H9 (cell line): ENCODE results near the gene KRTAP22-1. TPM values are rescaled to one million over a fixed set of nuclear protein-coding genes. Genes with fewer than 3 reads are reported as not detected.

ENCODE experiments used
- DNase-seq: peaks from one replicate; pipeline ENCODE4 v3.0.0-alpha.2; 2017
- H2AFZ ChIP-seq: one replicate; pipeline ENCODE4 v1.6.1; 2013; ENCODE audit warnings: mild to moderate bottlenecking, low read length, control low read depth, moderate library complexity
- H2AK5ac ChIP-seq: 2 replicates; pipeline ENCODE4 v1.6.1; 2013; ENCODE audit warnings: low read length, control low read depth, mixed read lengths; ENCODE audit not compliant: insufficient read length
- H2BK120ac ChIP-seq: one replicate; pipeline ENCODE4 v1.6.1; 2013; ENCODE audit warnings: low read depth, mild to moderate bottlenecking, low read length, control low read depth, inconsistent platforms; ENCODE audit not compliant: poor library complexity, severe bottlenecking
- H2BK12ac ChIP-seq: 2 replicates; pipeline ENCODE4 v1.6.1; 2013; ENCODE audit warnings: low read length, control low read depth, mixed read lengths, low read depth; ENCODE audit not compliant: insufficient read length
- H2BK15ac ChIP-seq: 2 replicates; pipeline ENCODE4 v1.6.1; 2013; ENCODE audit warnings: low read depth, low read length, control low read depth
- H2BK20ac ChIP-seq: one replicate; pipeline ENCODE4 v1.6.1; 2013; ENCODE audit warnings: low read depth, mild to moderate bottlenecking, low read length, control low read depth, inconsistent platforms; ENCODE audit not compliant: poor library complexity, severe bottlenecking
- H2BK5ac ChIP-seq: 2 replicates; pipeline ENCODE4 v1.6.1; 2013; ENCODE audit warnings: low read length, control low read depth, mixed read lengths; ENCODE audit not compliant: insufficient read length
- H3K14ac ChIP-seq: 2 replicates; pipeline ENCODE4 v1.6.1; 2013; ENCODE audit warnings: low read length, control low read depth; ENCODE audit not compliant: insufficient read depth
- H3K18ac ChIP-seq: 2 replicates; pipeline ENCODE4 v1.6.1; 2013; ENCODE audit warnings: low read depth, mild to moderate bottlenecking, mixed read lengths, low read length, control low read depth; ENCODE audit not compliant: insufficient read length
- H3K23ac ChIP-seq: 2 replicates; pipeline ENCODE4 v1.6.1; 2013; ENCODE audit warnings: low read length, control low read depth, mixed read lengths, low read depth; ENCODE audit not compliant: insufficient read length
- H3K23me2 ChIP-seq: 2 replicates; pipeline ENCODE4 v1.6.1; 2013; ENCODE audit warnings: low read depth, mild to moderate bottlenecking, mixed read lengths, low read length, control low read depth; ENCODE audit not compliant: insufficient read length, poor library complexity, severe bottlenecking
- H3K27ac ChIP-seq: 2 replicates; pipeline ENCODE4 v1.5.1; 2013; ENCODE audit warnings: low read length, control low read depth, mixed read lengths, low read depth; ENCODE audit not compliant: insufficient read length
- H3K27me3 ChIP-seq: 2 replicates; pipeline ENCODE4 v1.6.1; 2013; ENCODE audit warnings: low read length, control low read depth, inconsistent platforms; ENCODE audit not compliant: insufficient read depth
- H3K4ac ChIP-seq: 2 replicates; pipeline ENCODE4 v1.6.1; 2013; ENCODE audit warnings: low read depth, mild to moderate bottlenecking, control low read depth, inconsistent platforms, low read length, moderate library complexity
- H3K4me1 ChIP-seq: 2 replicates; pipeline ENCODE4 v1.6.1; 2013; ENCODE audit warnings: low read length, control low read depth, inconsistent platforms; ENCODE audit not compliant: insufficient read depth
- H3K4me2 ChIP-seq: 2 replicates; pipeline ENCODE4 v1.6.1; 2013; ENCODE audit warnings: low read length, control low read depth, mixed read lengths; ENCODE audit not compliant: insufficient read length, insufficient read depth
- H3K56ac ChIP-seq: 2 replicates; pipeline ENCODE4 v1.6.1; 2013; ENCODE audit warnings: low read depth, mild to moderate bottlenecking, mixed read lengths, low read length, control low read depth; ENCODE audit not compliant: insufficient read length
- H3K79me1 ChIP-seq: 2 replicates; pipeline ENCODE4 v1.6.1; 2013; ENCODE audit warnings: low read depth, mild to moderate bottlenecking, moderate library complexity, low read length, control low read depth, inconsistent platforms; ENCODE audit not compliant: insufficient read depth, poor library complexity, severe bottlenecking
- H3K79me2 ChIP-seq: 2 replicates; pipeline ENCODE4 v1.6.1; 2013; ENCODE audit warnings: low read length, control low read depth, inconsistent platforms; ENCODE audit not compliant: insufficient read depth
- H3K9ac ChIP-seq: 2 replicates; pipeline ENCODE4 v1.6.1; 2013; ENCODE audit warnings: low read length, control low read depth, mixed read lengths; ENCODE audit not compliant: insufficient read length; ENCODE audit errors: extremely low read depth
- H3K9me3 ChIP-seq: one replicate; pipeline ENCODE4 v1.6.1; 2013; ENCODE audit warnings: low read depth, low read length, inconsistent platforms; ENCODE audit not compliant: control insufficient read depth
- H3T11ph ChIP-seq: one replicate; pipeline ENCODE4 v1.6.1; 2013; ENCODE audit warnings: mild to moderate bottlenecking, low read length, control low read depth, inconsistent platforms
- H4K20me1 ChIP-seq: one replicate; pipeline ENCODE4 v1.6.1; 2013; ENCODE audit not compliant: control insufficient read depth, insufficient read length, insufficient read depth
- H4K5ac ChIP-seq: 2 replicates; pipeline ENCODE4 v1.6.1; 2013; ENCODE audit warnings: low read depth, mild to moderate bottlenecking, mixed read lengths, low read length, control low read depth; ENCODE audit not compliant: insufficient read length
- H4K8ac ChIP-seq: replicated peaks from 2 replicates; pipeline ENCODE4 v1.6.1; 2013; ENCODE audit warnings: low read length, control low read depth, mixed read lengths, low read depth; ENCODE audit not compliant: insufficient read length
- H4K91ac ChIP-seq: 2 replicates; pipeline ENCODE4 v1.6.1; 2013; ENCODE audit warnings: low read depth, mild to moderate bottlenecking, moderate library complexity, mixed read lengths, low read length, control low read depth; ENCODE audit not compliant: insufficient read length
- H3K27ac Mint-ChIP-seq, 3 experiments: 2 replicates in 2 of 3; 3 replicates in 1 of 3; pipeline ENCODE4 v1.8.0; 2020 to 2021; ENCODE audit warnings: mixed read lengths in 3 of 3, mild to moderate bottlenecking in 1 of 3, moderate library complexity in 1 of 3
- H3K27me3 Mint-ChIP-seq: 2 replicates; pipeline ENCODE4 v1.8.0; 2021; ENCODE audit warnings: low read depth, mild to moderate bottlenecking, moderate library complexity, mixed read lengths
- H3K36me3 Mint-ChIP-seq, 3 experiments: 2 replicates in 2 of 3; 3 replicates in 1 of 3; pipeline ENCODE4 v1.8.0; 2020 to 2021; ENCODE audit warnings: low read depth in 3 of 3, mixed read lengths in 3 of 3; ENCODE audit not compliant: insufficient read depth in 1 of 3
- H3K4me1 Mint-ChIP-seq, 2 experiments: 2 replicates each; pipeline ENCODE4 v1.8.0; 2020; ENCODE audit warnings: mixed read lengths in 2 of 2
- H3K4me3 Mint-ChIP-seq, 2 experiments: 2 replicates in 1 of 2; 3 replicates in 1 of 2; pipeline ENCODE4 v1.8.0; 2020 to 2021; ENCODE audit warnings: mild to moderate bottlenecking in 2 of 2, mixed read lengths in 2 of 2, moderate library complexity in 1 of 2
- H3K9me3 Mint-ChIP-seq, 2 experiments: 2 replicates in 1 of 2; 3 replicates in 1 of 2; pipeline ENCODE4 v1.8.0; 2020; ENCODE audit warnings: mild to moderate bottlenecking in 2 of 2, mixed read lengths in 2 of 2, moderate library complexity in 1 of 2
- WGBS: extraction: QIAGEN DNeasy Blood & Tissue Kit; methylation state at CpG from one replicate; pipeline ENCODE4 v1.1.7; 2013; ENCODE audit warnings: missing lambda C conversion rate, low lambda C conversion rate, mixed read lengths; ENCODE audit not compliant: insufficient read length; ENCODE audit errors: extremely low coverage; 5-methylcytosine and 5-hydroxymethylcytosine counted together
- total RNA-seq: library from RNA; stranded (reverse); gene quantifications from 2 replicates; pipeline ENCODE4 v1.2.1, GENCODE V29; 2021
- TF ChIP-seq, protein P1 (sequence below): fragments of 200-600 bp; sonication (generic); conservative IDR thresholded peaks from 3 replicates; pipeline ENCODE4 v1.8.0; 2021; ENCODE audit warnings: antibody characterized with exemption, mild to moderate bottlenecking

The KRTAP22-1 gene
- total RNA-seq, 1 experiment from 2014 or later = not detected

DNA sequence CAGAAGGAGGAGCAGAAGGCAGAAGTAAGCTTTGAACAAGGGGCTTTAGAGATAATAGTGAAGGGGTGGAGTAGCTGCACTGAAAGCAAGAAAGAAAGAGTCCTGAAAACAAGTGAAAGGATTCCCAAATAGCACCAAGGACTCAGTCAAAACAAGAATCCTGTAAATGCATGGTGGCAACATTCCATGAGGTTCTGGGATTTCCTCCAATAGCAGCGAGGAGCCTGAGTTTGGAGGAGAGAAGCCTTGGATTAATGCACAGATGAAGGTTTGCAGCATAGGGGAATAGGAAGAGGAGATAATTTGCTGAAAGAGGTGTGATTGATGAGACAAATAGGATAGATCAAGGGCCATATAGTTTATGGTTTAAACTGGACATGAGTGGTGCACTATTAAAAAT, 21.5 kb upstream of the KRTAP22-1 start:
- Histone ChIP-seq H3T11ph (no peak overlapping the region), H3K56ac (no peak overlapping the region), H2BK15ac (no peak overlapping the region), H3K79me1 (no peaks in the 10 kb centered on the region), H4K5ac (no peak overlapping the region), H3K79me2 (no peaks in the 10 kb centered on the region), H3K4me1 (no peaks in the 10 kb centered on the region), H2BK5ac (no peak overlapping the region), H3K14ac (no peak overlapping the region), H3K4ac (no peak overlapping the region), H3K27ac (no peak overlapping the region), H3K23me2 (no peaks in the 10 kb centered on the region), H2BK120ac (no peak overlapping the region), H2AK5ac (no peak overlapping the region), H3K18ac (no peak overlapping the region), H3K23ac (no peak overlapping the region), H4K20me1 (no peaks in the 10 kb centered on the region), H3K4me2 (no peak overlapping the region), H3K9me3 (no peaks in the 10 kb centered on the region), H3K27me3 (no peaks in the 10 kb centered on the region), H2AFZ (no peak overlapping the region), H2BK20ac (no peak overlapping the region), H2BK12ac (no peak overlapping the region), H4K91ac (no peak overlapping the region), H4K8ac (no peak overlapping the region), H3K9ac (no peak overlapping the region)
- TF ChIP-seq, protein P1, sequence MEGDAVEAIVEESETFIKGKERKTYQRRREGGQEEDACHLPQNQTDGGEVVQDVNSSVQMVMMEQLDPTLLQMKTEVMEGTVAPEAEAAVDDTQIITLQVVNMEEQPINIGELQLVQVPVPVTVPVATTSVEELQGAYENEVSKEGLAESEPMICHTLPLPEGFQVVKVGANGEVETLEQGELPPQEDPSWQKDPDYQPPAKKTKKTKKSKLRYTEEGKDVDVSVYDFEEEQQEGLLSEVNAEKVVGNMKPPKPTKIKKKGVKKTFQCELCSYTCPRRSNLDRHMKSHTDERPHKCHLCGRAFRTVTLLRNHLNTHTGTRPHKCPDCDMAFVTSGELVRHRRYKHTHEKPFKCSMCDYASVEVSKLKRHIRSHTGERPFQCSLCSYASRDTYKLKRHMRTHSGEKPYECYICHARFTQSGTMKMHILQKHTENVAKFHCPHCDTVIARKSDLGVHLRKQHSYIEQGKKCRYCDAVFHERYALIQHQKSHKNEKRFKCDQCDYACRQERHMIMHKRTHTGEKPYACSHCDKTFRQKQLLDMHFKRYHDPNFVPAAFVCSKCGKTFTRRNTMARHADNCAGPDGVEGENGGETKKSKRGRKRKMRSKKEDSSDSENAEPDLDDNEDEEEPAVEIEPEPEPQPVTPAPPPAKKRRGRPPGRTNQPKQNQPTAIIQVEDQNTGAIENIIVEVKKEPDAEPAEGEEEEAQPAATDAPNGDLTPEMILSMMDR = no peak
- H3K4me3 Mint-ChIP-seq = no peak overlapping the region
- no peaks in the 10 kb centered on the region; the same call in 1 of the 2 replicates for H3K27me3 Mint-ChIP-seq
- DNase-seq = no peak
- H3K27ac Mint-ChIP-seq = no peak overlapping the region
- no peaks in the 10 kb centered on the region for H3K4me1 Mint-ChIP-seq
- H3K36me3 Mint-ChIP-seq = peaks cover 0 to 13% (median 0%) of the 10 kb centered on the region in 3 experiments; a peak in 2 of 7 replicates
- peaks cover 0 to 3% of the 10 kb centered on the region in 2 experiments; a peak in 1 of 5 replicates for H3K9me3 Mint-ChIP-seq
- no CpG with 5 or more reads among the region's 1 CpG for WGBS
